Muscle of leg (tissue), 11 donors: ENCODE measurements around the gene NUMB. TPM values are rescaled to one million over a fixed set of nuclear protein-coding genes. Genes with fewer than 3 reads are reported as not detected.

Source experiments
- DNase-seq: peaks from one replicate; pipeline ENCODE4 v3.0.0; 2013
- H3K27ac ChIP-seq: one replicate; pipeline ENCODE4 v1.5.1; 2013; ENCODE audit warnings: mild to moderate bottlenecking, low read length, control low read depth
- H3K27me3 ChIP-seq: one replicate; pipeline ENCODE4 v1.6.1; 2013; ENCODE audit warnings: low read length; ENCODE audit not compliant: control insufficient read depth, insufficient read depth
- H3K36me3 ChIP-seq: one replicate; pipeline ENCODE4 v1.6.1; 2013; ENCODE audit warnings: low read length; ENCODE audit not compliant: control insufficient read depth, insufficient read depth
- H3K4me1 ChIP-seq: one replicate; pipeline ENCODE4 v1.6.1; 2013; ENCODE audit warnings: low read length; ENCODE audit not compliant: control insufficient read depth, insufficient read depth
- H3K4me3 ChIP-seq: one replicate; pipeline ENCODE4 v1.5.1; 2013; ENCODE audit warnings: low read length, control low read depth
- H3K9me3 ChIP-seq: replicated peaks from 2 replicates; pipeline ENCODE4 v1.6.1; 2013; ENCODE audit warnings: low read depth, low read length; ENCODE audit not compliant: control insufficient read depth
- WGBS: methylation state at CpG from one replicate; pipeline ENCODE4 v1.1.5; 2013; ENCODE audit warnings: missing lambda C conversion rate; ENCODE audit not compliant: insufficient coverage; 5-methylcytosine and 5-hydroxymethylcytosine counted together
- polyA plus RNA-seq, 8 donors: library from polyadenylated mRNA; unstranded; fragments of 120-200 nt; gene quantifications; one replicate each; pipeline versions ENCODE4 v1.2.1 to v1.2.3, GENCODE V29; 2013; ENCODE audit warnings: inconsistent platforms in 1 of 8, low replicate concordance in 1 of 8; ENCODE audit not compliant: insufficient read length in 8 of 8, insufficient read depth in 1 of 8
- total RNA-seq: library from RNA; stranded (reverse); fragments of 120-200 nt; gene quantifications from one replicate; pipeline ENCODE4 v1.2.4, GENCODE V29; 2013

The NUMB gene
- total and polyA plus RNA-seq, 9 donors = 15.1 to 38.7 (median 29.8) TPM

DNA sequence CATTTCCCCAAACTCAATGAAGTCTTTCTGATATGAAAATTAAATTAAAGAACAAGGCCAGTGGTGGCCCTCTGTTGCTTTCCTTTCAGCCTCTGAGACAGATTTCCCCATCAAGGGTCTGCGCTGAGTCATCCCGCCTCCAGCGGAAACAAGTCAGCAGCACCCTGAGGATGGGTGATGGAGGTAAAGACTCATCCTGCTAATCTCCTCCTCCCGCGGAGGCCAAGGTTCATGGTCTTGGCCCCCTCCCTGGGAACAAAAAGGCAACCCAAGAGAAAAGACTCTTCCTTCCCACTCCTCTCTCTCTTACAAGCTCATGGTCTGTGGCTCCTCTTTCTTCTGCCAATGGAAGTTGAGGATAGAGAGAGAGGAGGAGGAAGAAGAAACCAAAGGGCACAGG, 9.0 kb upstream of the NUMB start:
- H3K9me3 ChIP-seq = no peaks in the 10 kb centered on the region

DNA sequence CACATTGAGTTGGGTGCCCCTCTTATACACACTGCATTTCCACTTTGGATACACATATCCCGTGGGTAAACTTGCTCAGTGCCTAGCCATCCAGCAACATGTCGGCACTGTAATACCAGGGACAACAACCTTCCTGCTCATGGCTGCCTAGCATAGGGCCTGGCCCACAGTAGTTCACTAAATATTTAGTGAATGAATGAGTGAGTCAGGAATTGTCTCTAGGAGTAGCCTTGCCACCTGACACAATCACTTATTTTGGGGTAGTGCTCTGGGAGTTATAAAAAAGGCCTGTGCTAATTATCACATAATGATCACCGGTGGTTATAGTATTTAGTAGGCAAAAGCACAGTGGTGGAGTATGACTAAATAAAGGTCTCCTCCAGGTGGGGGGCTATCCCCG, 8.5 kb upstream of the NUMB start:
- Histone ChIP-seq H3K4me3 (no peak overlapping the region), H3K27me3 (no peaks in the 10 kb centered on the region), H3K36me3 (no peaks in the 10 kb centered on the region), H3K9me3 (no peaks in the 10 kb centered on the region), H3K27ac (no peak overlapping the region), H3K4me1 (peaks cover 7% of the 10 kb centered on the region)
- DNase-seq = no peak
- no CpG with 5 or more reads among the region's 4 CpGs for whole genome bisulfite sequencing

More for the DNA sequence above, 9.0 kb upstream of the NUMB start:
- no CpG with 5 or more reads among the region's 5 CpGs for WGBS
- DNase-seq = no peak
- Histone ChIP-seq H3K4me1 (peaks cover 2% of the 10 kb centered on the region), H3K27ac (no peak overlapping the region), H3K4me3 (no peak overlapping the region), H3K27me3 (no peaks in the 10 kb centered on the region), H3K36me3 (no peaks in the 10 kb centered on the region)

DNA sequence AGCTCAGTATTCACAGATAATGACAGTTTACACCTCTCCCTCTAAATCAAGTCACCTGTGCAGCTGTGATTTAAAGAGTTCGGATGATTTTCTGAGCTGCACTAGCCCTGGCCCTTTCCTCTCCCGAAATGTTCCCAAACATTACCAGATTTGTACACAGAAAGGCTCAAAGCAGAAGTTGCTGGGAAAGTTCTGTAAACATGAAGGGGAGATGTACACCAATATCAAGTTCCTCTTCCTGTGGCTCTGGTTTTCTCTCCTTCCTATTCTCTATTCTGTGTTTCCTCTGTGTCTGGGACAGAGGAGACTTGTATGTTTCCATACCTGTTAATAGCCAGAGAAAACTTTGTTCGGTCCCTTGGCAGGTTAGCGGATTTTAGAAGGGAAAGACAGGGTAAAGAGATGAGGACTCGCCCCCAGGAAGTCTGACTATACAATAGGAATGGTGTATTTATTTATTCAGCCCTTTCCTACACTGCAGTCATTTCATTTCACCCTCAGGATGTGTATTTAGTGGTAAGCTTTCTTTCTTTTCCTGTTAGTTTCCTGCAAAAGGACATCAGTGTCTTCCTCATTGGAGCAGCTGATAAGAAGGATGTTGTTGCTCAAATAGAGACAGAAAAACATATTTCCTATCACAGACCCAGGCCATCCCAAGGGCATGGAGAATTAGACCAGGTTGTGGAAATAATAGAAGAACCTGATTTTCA, 7.6 kb upstream of the NUMB start:
- Histone ChIP-seq H3K27ac (no peak overlapping the region), H3K9me3 (no peaks in the 10 kb centered on the region), H3K27me3 (no peaks in the 10 kb centered on the region), H3K4me3 (no peak overlapping the region), H3K36me3 (no peaks in the 10 kb centered on the region), H3K4me1 (peaks cover 7% of the 10 kb centered on the region)
- WGBS = no CpG with 5 or more reads among the region's 5 CpGs
- peak; percentile 45 for DNase-seq

DNA sequence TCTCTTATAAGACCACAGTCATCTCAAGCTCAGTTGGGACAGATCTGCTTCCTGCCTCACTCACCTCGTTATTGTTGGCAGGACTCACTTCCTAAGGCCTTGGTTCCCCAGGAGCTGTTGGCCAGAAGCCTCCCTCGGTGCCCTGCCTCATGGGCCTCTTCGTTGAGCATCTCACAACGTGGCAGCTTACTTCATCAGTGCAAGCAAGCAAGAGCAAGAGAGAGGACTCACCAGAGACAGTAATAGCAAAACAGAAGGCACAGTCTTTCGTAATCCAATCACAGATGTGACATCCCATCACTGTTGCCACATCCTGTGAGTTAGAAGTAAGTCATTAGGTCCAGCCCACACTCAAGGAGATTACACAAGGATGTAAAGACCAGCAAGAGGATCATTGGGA, 5.1 kb upstream of the NUMB start:
- Histone ChIP-seq H3K4me1 (peaks cover 9% of the 10 kb centered on the region), H3K36me3 (no peaks in the 10 kb centered on the region), H3K9me3 (no peaks in the 10 kb centered on the region), H3K27me3 (no peaks in the 10 kb centered on the region), H3K27ac (no peak overlapping the region), H3K4me3 (no peak overlapping the region)
- 55% methylated on average over 4 of the region's 5 CpGs for WGBS
- DNase-seq = no peak

DNA sequence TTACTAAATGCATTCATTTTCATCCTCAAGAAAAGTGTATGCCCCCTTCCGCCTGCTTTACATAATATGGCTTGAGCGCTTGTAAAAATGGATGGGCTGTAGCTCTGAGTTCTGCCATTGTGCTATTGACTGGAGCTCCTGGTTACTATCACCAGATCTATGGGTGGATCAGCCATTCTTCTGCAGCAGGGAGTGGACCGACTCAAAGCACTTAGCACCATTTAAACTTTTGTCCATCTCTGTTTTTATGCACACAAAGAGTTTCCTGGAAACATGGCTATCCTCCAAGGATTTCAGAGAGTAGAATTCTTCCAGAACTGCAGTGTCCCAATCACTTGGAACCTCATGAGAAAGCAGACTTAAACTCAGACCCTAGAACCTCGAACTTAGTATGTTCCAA, 4.5 kb upstream of the NUMB start:
- no peaks in the 10 kb centered on the region for H3K27me3 ChIP-seq
- 75% methylated on average over 2 of the region's 4 CpGs for whole genome bisulfite sequencing
- no peaks in the 10 kb centered on the region for H3K9me3 ChIP-seq
- no peaks in the 10 kb centered on the region for H3K36me3 ChIP-seq
- H3K27ac ChIP-seq = no peak overlapping the region
- no peak overlapping the region for H3K4me3 ChIP-seq
- peaks cover 9% of the 10 kb centered on the region for H3K4me1 ChIP-seq
- DNase-seq = no peak

DNA sequence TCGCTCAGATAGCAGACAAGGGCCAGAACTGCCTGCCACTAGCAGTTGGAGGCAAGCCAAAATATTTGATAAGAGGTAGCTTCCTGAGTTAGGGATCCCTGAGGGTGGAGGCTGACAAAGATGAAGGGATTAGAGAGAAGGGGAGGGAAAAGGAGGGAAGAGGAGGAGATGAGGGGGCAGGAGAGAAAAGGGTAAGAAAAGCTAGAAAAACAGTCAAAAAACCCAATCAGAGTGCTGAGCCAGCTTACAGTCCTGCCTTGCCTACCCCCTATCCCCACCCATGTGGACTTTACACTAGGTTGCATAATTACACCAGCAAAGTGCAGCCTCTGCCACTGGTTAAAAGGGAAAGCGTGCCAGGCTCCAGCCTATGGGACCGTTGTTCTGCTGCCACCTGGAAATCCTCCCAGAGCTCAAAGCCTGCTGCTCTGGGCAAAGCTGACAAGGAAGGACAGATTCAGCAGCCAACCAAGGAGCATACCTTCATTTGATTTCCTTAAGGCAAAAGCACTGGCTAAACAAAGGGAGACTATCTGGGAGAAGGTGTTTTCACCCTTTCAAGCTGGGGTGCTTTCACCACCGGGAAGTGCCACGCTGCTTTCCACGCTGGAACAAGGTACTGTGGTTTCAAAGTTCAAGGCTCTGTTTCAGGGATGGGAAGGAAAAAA, 3.8 kb upstream of the NUMB start:
- 74% methylated on average over 5 of the region's 6 CpGs for WGBS
- no peaks in the 10 kb centered on the region for H3K9me3 ChIP-seq
- DNase-seq = no peak
- peak overlapping the region; percentile 38 for H3K27ac ChIP-seq
- no peak overlapping the region for H3K4me3 ChIP-seq
- H3K27me3 ChIP-seq = no peaks in the 10 kb centered on the region
- H3K36me3 ChIP-seq = no peaks in the 10 kb centered on the region
- peaks cover 9% of the 10 kb centered on the region for H3K4me1 ChIP-seq

DNA sequence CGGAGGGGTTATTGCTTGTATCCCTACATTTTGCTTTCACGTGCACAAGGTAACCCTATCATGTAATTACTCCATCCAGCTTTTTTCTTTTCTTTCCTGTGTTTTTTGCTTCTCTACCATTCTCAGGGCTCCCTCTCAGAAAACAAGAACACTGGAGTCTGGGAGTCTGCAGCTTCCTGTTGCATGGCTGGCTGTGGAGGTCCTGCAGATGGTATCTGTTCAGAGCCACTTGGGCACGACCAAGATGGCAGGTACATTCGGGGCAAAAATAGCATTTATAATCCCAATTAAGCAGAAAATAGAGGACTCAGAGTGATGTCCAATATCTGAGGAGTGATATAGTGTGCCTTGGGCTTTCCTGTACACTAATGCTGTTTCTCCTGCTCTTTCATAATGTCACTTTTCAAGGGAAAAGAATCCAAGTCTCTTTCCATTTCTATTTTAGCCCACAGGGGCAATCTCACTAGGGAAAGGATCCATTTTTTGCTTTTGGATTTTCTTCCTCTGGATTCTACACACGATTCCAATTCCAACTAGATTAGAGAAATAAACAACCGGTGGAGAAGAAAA, 3.2 kb upstream of the NUMB start:
- H3K4me1 ChIP-seq = peaks cover 12% of the 10 kb centered on the region
- no peaks in the 10 kb centered on the region for H3K27me3 ChIP-seq
- no peaks in the 10 kb centered on the region for H3K9me3 ChIP-seq
- WGBS = 50% methylated on average over 1 of the region's 6 CpGs
- H3K4me3 ChIP-seq = no peak overlapping the region
- H3K36me3 ChIP-seq = no peaks in the 10 kb centered on the region
- H3K27ac ChIP-seq = peak overlapping the region; percentile 49
- DNase-seq = no peak

DNA sequence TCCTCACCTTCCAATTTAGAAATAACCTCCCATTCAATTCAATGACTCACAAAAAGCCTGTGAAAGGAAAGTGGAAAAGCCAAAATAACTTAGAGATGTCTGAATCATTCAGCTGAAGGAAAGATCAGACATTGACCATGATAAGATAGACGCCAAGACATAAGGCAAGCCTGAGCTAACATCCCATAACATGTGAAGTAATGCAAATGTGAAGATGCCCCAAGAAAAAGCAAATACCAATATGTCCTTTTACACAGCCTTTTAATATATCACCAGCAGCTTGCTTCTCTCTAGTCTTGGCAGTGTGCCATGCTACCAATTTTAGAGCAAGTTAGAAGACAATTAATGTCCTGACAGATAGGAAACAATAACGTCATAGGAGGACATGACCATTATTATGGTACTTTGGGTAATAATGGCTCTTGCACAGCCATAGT, 2.4 kb upstream of the NUMB start:
- WGBS = 20% methylated on average over 1 of the region's 2 CpGs
- Histone ChIP-seq H3K27me3 (no peaks in the 10 kb centered on the region), H3K36me3 (no peaks in the 10 kb centered on the region), H3K4me3 (no peak overlapping the region), H3K27ac (peak overlapping the region; percentile 63), H3K4me1 (peaks cover 12% of the 10 kb centered on the region), H3K9me3 (no peaks in the 10 kb centered on the region)
- DNase-seq = peak; percentile 56

DNA sequence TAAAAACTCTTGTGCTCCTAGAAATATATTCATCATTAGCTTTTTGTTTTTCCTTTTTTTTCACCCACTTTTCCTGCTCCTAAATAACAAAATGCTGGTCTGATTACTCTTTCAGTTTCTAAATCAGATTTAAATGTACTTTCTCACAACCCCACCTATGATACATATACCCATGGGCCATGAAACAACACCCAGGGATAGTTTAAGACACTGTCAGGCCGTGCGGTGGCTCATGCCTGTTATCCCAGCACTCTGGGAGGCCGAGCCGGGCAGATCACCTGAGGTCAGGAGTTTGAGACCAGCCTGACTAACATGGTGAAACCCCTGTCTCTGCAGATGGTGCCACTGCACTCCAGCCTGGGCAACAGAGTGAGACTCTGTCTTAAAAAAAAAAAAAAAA, 1.6 kb upstream of the NUMB start:
- no peaks in the 10 kb centered on the region for H3K9me3 ChIP-seq
- H3K4me3 ChIP-seq = no peak overlapping the region
- H3K27ac ChIP-seq = peak overlapping the region; percentile 63
- peaks cover 12% of the 10 kb centered on the region for H3K4me1 ChIP-seq
- 81% methylated on average over 4 of the region's 4 CpGs for WGBS
- no peaks in the 10 kb centered on the region for H3K36me3 ChIP-seq
- no peaks in the 10 kb centered on the region for H3K27me3 ChIP-seq
- no peak for DNase-seq

DNA sequence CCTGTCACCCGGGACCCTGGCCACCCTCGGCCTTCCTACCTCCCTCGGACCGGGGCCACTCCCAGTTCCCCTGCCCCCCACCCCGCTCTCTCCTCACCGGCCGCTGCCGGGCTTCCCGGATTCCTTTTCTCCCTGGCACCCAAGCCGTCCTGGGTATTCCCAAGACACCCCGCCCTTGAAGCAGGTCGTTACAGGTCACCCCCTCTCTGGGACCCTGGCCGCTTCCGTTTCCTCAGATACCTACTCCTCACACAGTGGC, 493 bp downstream of the NUMB start:
- Histone ChIP-seq H3K4me1 (peaks cover 12% of the 10 kb centered on the region), H3K9me3 (no peaks in the 10 kb centered on the region), H3K27me3 (no peaks in the 10 kb centered on the region), H3K36me3 (no peaks in the 10 kb centered on the region), H3K4me3 (peak overlapping the region; percentile 82), H3K27ac (peak overlapping the region; percentile 82)
- DNase-seq = no peak
- WGBS = under 1% methylated on average over 14 of the region's 14 CpGs
